GM12864 (cell line): ENCODE measurements around the gene DARS1.
"Not testable (repeated sequence)": the region's sequence is repeated elsewhere in the genome, so short reads cannot be mapped to it uniquely, and the experiment has no call there.

Experiments
- DNase-seq: peaks from one replicate; pipeline ENCODE4 v3.0.0-alpha.2; 2011; ENCODE audit warnings: low read depth
- H3K4me3 ChIP-seq: 2 replicates; pipeline ENCODE4 v1.5.1; 2011; ENCODE audit warnings: mild to moderate bottlenecking, low read depth, low read length, control low read depth
- CTCF ChIP-seq: IDR thresholded peaks from 2 replicates; pipeline ENCODE4 v1.5.1; 2011; ENCODE audit warnings: low read depth, mild to moderate bottlenecking, moderate library complexity, low read length, control low read depth, inconsistent platforms; ENCODE audit errors: missing control alignments

DARS1 gene

GRCh38 chr2:135969655-135970387 lies 15.6 kb downstream of the DARS1 start:
- no peak for TF ChIP-seq CTCF
- no peak overlapping the region for H3K4me3 ChIP-seq
- DNase-seq = no peak

- TF ChIP-seq CTCF = no peak
- H3K4me3 ChIP-seq = no peak overlapping the region
- no peak for DNase-seq
These were observed 19.7 kb downstream of the DARS1 start for GRCh38 chr2:135965756-135966155.

- DNase-seq, H3K4me3 ChIP-seq: not testable (repeated sequence)
These were observed 21.0 kb downstream of the DARS1 start for GRCh38 chr2:135964404-135964803.

GRCh38 chr2:135963841-135964240 lies 21.6 kb downstream of the DARS1 start:
- TF ChIP-seq CTCF = no peak
- H3K4me3 ChIP-seq = no peak overlapping the region
- DNase-seq = no peak

- DNase-seq = no peak
- no peak overlapping the region for H3K4me3 ChIP-seq
- TF ChIP-seq CTCF = no peak
These were observed 22.9 kb downstream of the DARS1 start for GRCh38 chr2:135962366-135963123.

GRCh38 chr2:135960656-135961551 lies 24.5 kb downstream of the DARS1 start:
- no peak overlapping the region for H3K4me3 ChIP-seq
- DNase-seq = no peak
- TF ChIP-seq CTCF = no peak

GRCh38 chr2:135960150-135960549 lies 25.3 kb downstream of the DARS1 start:
- DNase-seq = no peak
- TF ChIP-seq CTCF = no peak
- H3K4me3 ChIP-seq = no peak overlapping the region

GRCh38 chr2:135958927-135959326 lies 26.5 kb downstream of the DARS1 start:
- not testable (repeated sequence) for H3K4me3 ChIP-seq, DNase-seq
